H54 (cell line): ENCODE data around the gene DSTN.
A peak's percentile ranks its signal among the peaks of the same experiment; 100 is the strongest.

Experiments used
- DNase-seq: peaks from one replicate; pipeline ENCODE4 v3.0.0; 2011; ENCODE audit warnings: low spot score, mixed read lengths; ENCODE audit not compliant: insufficient read length
- FAIRE-seq: peaks from 3 replicates; lab custom pipeline; 2011; peaks lifted over from hg19 to GRCh38; lab: Jason Lieb, UNC
- POLR2A ChIP-seq: IDR thresholded peaks from 2 replicates; pipeline ENCODE4 v1.6.1; 2011; ENCODE audit warnings: low read depth, mild to moderate bottlenecking, low read length

The DSTN gene

DNA sequence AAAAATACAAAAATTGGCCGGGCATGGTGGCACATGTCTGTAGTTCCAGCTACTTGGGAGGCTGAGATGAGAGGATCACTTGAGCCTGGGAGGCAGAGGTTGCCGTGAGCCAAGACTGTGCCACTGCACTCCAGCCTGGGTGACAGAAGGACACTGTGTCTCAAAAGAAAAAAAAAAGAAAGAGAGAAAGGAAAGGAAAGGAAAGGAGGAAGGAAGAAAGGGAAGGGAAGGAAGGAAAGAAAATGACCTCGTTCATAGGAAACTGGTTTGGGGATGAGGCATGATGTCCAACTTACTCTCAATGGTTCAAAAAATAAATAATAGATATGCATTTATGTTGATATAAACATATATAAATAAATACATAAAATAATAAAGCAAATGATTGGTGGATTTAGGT, 31.9 kb upstream of the DSTN start:
- FAIRE-seq, result no peak
- DNase-seq, result no peak
- TF ChIP-seq POLR2A, result no peak

DNA sequence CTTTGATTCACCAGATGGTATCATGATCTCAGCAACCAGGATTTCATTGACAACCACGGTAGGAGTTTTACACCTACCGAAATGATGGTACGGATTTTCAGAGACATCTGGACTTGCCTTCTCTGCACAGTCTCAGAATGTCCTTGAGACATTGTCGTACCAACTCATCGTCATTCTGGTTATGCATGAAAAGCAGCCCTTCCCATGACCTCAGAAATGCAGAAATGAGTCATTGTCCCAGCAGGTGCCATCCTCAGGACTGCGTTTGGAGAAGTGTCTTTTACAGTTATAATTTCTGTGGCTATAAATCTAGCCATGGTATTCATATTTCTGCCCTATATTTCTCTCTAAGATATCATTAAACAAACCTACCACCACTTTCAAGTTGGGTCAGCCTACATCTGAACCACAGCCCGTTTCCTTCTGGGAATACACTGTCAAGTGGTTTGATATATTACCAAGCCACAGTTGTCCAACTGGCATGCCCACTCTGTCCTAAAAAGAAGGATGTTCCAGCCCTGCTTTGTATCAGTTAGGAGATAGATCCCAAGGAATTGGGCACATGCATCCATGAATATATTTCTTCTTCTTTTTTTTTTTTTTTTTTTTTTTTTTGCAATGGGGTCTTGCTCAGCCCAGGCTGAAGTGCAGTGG, 31.2 kb upstream of the DSTN start:
- no peak for TF ChIP-seq POLR2A
- FAIRE-seq, result no peak
- DNase-seq, result no peak

DNA sequence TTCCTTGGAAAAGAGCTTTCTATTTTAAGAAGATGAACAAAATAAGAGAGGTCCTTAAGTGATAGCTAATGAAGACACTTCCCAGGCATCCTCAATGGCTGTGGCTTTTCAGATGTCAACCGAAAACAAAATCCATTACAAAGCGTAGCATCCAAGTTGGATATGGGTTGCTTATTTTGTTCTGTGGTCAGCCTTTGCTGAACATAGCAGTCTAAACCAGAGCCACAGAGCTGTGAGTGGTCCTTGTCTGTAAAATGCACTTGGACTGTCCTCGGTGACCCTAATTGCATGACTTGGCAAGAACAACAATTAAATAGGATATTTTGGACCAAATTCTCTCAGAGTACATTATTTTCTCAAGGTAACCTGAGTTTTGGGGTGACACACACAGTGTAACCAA, 28.3 kb upstream of the DSTN start:
- TF ChIP-seq POLR2A, result no peak
- DNase-seq (no peak), FAIRE-seq (no peak)

DNA sequence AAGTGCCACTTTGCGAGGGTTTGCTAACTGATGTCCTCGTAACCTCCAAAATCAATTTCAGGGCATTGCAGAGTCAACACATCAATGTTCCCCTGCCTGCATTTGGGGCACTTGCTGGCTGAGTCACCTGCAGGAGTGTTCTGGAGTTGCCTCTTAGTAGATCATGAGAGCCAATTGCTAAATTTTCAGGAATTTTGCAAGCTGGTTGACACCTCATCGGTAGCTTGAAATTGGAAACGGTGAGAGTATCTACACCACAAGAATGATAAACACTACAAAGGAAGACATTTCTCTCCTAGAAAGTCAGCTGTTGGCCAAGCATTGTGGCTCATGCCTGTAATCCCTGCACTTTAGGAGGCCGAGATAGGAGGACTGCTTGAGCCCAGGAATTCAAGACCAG, 27.9 kb upstream of the DSTN start:
- DNase-seq (no peak), FAIRE-seq (no peak)
- no peak for TF ChIP-seq POLR2A

DNA sequence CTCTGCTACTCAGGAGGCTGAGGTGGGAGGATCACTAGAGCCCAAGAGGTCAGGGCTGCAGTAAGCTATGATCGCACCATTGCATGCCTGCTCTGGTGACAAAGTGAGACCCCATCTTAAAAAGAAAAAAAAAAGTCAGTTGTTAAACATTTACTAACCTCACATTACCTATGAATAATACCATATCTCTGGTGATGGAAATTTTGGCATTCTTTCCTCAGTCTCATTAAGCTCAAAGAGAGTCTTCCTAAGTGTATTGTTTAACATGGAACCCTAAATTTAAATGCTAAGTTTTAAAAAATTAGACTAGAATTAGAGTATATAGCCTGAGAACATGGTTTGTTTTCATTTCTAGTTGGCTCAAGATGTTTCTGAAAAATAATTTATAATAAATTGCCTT, 27.4 kb upstream of the DSTN start:
- no peak for FAIRE-seq
- TF ChIP-seq POLR2A, result no peak
- no peak for DNase-seq

DNA sequence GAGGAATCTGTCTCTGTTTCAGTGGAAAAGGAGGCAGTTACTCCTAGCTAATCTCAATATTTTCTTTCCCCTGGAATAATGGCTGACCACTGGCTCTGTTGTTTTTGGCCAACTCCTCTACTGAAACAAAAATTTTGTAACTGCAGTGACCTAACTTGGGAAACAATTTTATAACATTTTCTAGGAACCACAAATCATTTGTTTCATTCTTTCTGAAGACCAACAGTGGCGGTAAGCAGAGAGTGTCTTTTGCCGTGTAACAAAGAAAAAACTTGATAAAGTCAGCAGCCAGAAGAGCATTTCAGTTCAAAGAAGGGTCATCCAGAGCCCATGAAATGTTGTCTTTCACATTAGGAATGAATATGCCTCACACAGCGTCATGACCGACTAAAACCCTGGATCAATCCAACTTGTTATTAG, 26.9 kb upstream of the DSTN start:
- DNase-seq (no peak), FAIRE-seq (no peak)
- TF ChIP-seq POLR2A, result no peak

DNA sequence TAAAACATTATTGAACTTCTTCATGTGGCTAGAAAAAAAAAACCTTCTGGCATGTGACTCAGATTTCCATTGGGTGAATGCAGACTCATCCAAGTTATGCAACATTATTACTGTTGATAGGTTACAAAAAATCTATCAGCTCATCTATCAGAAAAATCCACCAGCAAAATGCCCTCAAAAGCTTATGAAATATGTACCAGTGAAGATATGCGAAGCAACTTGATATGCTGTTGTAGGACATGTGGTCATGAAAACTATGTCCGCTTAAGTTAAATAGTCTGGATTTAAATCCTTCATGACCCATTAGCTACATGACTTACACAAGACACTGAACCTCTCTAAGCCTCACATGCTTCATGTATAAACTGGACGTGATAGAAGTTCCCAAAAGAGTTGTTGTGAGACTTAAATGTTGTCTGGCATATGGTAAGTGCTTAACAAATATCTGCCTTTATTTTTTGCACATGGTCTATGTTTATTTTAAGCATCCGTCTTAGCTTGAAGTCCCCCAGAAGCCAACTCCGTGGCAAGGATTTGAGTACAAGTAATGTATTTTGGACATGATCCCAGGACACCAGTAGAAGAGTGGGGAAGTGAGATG, 26.2 kb upstream of the DSTN start:
- FAIRE-seq (no peak), DNase-seq (no peak)
- no peak for TF ChIP-seq POLR2A

DNA sequence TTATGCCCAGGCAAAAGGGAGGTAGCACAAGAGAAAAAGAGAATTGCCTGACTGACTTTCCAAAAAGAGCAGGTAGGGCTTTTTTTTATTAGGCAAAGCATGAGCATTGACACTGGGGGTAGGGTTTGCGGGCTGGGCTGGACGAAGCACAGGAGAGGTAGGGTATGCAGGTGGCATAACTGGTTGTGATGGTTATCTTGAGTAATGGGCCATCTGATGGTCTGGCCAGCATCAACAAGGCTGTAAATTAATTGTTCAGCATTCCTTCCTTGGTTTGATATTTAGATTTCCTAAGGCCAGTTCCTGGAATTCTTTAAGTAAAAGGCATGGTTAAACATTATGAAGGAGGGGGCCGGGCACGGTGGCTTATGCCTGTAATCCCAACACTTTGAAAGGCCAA, 24.7 kb upstream of the DSTN start:
- FAIRE-seq (no peak), DNase-seq (no peak)
- no peak for TF ChIP-seq POLR2A

DNA sequence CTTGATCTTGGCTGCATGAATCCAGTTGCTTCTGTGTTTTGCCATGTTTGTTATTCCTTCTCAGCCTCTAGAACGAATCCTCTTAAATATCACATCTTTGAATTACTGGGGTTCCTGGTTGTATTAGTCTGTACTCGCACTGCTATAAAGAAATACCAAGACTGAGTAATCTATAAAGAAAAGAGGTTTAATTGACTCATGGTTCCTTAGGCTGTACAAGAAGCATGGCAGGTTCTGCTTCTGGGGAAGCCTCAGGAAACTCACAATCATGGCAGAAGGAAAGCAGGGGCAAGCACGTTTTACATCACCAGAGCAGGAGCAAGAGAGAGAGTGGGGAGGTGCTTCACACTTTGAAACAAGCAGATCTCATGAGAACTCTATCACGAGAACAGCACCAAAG, 20.7 kb upstream of the DSTN start:
- no peak for TF ChIP-seq POLR2A
- DNase-seq (no peak), FAIRE-seq (no peak)

DNA sequence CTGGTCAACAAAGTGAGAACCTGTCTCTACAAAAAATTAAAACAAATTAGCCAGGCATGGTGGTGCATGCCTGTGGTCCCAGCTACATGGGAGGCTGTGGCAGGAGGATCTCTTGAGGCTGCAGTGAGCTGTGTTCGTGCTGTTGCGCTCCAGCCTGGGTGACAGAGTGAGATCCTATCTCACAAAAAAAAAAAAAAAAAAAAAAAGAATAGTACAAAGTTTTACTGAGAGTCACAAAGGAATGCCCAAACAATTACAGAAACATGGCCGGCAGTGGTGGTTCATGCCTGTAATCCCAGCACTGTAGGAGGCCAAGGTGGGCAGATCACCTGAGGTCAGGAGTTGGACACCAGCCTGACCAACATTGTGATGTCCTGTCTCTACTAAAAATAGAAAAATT, 14.8 kb upstream of the DSTN start:
- FAIRE-seq (no peak), DNase-seq (no peak)
- TF ChIP-seq POLR2A, result no peak

DNA sequence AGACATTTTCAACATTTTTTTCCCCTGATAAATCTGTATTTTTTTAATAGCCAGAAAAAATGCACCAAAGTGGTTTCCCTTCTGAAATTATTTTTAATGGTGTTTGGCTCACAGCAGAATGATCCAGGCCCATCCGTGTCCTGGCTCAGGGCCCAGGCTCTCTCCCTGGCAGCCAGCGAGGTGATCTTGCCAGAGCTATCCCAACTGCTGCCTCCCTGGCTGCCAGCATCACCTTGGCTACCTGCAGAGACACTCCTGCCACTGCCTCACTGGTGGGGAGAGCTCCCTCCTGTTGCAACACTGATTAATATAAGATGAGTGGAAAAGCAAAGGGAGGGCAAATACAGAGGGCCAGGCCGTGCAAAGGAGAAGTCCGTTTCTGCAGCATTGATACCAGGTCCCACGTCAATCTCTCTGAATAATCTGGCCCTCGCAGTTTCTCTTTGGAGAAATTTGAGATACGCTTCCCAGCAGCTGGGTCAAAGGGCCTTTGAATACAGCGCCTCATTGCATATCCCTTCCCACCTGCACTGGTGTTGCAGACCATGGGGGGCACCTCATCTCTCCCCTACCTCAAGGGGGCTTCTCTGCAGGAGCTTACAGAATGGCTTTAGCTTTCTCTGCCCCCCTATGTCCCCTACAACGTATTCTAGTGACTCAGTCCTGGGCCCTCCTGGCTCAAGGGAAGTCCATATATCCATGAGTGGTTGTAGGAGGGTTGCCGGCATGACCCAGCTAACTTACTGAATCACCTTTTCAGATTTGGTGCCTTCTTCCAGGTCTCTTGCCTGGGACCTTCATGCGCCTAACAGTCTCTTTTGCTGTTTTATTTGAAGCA, 12.8 kb upstream of the DSTN start:
- DNase-seq (no peak), FAIRE-seq (no peak)
- TF ChIP-seq POLR2A, result no peak

DNA sequence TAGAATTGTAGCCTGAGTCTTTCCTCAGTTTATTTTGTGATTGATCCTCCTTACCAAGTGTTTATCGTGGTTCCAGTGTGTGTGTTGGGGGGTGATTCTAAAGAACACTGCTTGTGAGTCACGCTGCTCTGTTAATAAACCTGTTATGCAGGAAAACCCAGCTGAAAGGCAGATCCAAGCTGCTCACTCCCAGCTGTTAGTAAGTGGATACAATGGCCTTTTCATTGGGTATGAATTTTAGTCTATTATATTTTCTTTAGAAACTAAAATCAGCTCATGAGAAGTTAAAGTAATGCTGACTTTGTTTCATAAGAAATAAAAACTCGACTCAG, 12.2 kb upstream of the DSTN start:
- TF ChIP-seq POLR2A, result no peak
- no peak for DNase-seq
- FAIRE-seq, result peak; percentile 66

DNA sequence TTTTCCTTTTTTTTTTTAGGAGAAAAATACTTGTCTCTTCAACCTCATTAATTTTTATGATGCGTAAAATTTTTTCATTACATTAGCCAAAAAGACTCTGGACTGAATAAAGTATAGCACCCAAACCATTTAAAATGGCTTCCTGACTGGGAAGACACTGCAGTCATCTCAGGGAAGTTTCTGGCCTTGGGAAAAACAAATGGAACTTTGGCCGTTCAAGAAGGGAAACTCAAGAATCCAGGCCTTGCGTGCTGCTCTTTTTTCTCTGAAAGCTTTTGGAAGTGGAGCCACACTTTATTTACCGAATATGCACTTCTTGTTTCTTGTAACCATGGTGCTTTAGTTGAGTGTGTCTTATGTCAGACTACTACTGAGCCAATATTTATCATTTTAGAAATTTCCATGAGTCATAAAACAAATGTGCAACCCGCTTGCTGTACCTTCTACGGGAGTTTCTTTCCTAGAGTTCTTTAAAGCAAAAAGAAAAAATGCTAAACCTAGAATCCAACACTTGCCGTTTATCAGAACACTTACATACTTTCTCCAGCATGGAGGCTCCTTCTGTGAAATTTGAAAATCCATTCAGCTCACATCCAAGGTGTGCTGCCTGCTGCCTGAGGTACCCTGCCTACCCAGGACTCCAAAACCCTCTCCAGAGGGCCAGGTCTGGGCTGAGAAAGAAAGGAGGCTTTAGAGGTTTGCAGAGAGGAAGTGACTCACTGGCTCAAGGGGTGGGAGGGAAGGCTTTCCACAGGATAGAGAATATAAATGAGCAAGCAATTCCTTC, 11.5 kb upstream of the DSTN start:
- FAIRE-seq, result peak; percentile 55
- TF ChIP-seq POLR2A, result peak; percentile 66
- DNase-seq, result peak; percentile 70

DNA sequence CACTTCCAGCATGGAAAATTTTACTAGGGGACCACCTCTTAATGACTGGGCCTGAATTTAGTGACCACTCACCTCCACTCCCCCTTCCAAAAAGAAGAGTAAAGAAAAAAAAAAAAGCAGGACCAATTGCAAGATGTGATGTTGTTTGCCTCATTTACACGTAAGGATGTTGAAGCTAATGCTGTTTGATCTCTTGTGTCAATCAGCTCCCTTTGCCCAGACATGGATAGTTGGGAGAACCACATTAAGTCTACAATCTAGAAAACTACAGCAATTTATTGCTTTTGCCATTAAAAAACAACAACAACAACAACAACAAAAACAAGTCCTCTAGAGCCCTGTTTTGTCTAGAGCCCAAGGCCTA, 11.0 kb upstream of the DSTN start:
- DNase-seq, result no peak
- no peak for TF ChIP-seq POLR2A
- no peak for FAIRE-seq

DNA sequence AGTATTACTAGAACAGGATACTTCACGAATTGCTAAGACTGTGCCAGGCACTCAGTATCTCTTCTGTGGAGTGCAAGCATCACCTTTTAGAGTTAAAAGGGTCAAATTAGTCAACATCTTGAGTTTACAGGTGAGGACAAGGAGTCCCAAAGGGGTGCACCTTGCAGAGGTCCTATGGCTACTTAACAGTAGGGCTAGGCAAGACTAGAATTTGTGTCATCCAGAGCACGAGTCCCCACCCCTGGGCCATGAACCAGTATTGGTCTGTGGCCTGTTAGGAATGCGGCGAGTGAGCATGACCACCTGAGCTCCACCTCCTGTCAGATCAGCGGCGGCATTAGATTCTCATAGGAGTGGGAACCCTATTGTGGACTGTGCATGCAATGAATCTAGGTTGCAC, 10.5 kb upstream of the DSTN start:
- TF ChIP-seq POLR2A, result no peak
- DNase-seq, result no peak
- no peak for FAIRE-seq
